ENCODE measurements around the gene MRM2.

MRM2 gene

GRCh38 chr7:2208712-2209111, 33.3 kb downstream of the MRM2 start:
- no peaks in the 10 kb centered on the region for H3K9me3 ChIP-seq (ENCODE audit: control insufficient read depth in 2 of 2, low read length in 2 of 2)
- H3K4me3 ChIP-seq (ENCODE audit: low read length in 2 of 2): no peak overlapping the region
- no peak overlapping the region for H3K9ac ChIP-seq (ENCODE audit: low read depth in 1 of 2, low read length in 2 of 2)
- H3K4me1 ChIP-seq (ENCODE audit: control insufficient read depth in 2 of 2, insufficient read depth in 2 of 2, low read length in 2 of 2): no peaks in the 10 kb centered on the region
- no peaks in the 10 kb centered on the region for H3K27me3 ChIP-seq (ENCODE audit: control insufficient read depth in 2 of 2, insufficient read depth in 2 of 2, low read length in 2 of 2)
- H3K27ac ChIP-seq (ENCODE audit: low read depth in 2 of 2, low read length in 2 of 2): no peak overlapping the region
- peaks cover 17 to 22% of the 10 kb centered on the region in 2 donors for H3K36me3 ChIP-seq (ENCODE audit: control insufficient read depth in 2 of 2, insufficient read depth in 2 of 2, low read length in 2 of 2)

DNA sequence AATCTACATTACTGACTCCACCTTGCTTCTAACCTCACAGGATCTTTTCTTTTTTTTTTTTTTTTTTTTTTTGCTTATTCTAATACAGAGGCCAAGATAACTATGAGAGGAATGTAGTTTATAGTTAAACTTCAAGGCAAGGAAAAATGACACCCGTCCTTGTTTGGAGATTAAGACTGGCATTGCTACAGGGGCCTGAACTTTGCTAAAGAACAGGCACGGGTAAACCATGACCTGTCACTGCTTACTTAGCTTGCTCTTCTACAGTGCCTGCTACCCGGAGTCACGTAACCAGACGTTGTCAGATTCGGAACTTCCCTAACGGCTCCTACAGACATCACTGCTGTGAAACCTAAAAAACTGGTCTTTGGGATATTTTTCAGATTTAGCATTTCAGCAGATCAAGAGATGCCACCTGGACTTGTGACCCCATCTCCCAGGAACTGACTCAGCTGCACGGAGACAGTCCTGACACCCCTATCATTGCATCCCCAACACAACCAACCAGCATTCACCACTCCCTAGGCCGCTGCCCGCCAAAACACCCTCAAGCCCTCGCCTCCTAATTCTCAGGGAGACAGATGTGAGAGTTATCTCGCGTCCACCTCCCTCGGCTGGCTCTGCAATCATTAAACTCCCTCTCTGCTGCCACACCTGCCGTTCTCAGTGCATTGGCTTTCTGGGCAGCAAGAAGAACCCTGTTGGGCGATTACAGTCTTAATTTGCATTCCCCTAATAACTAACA, 36.8 kb downstream of the MRM2 start:
- H3K36me3 ChIP-seq (ENCODE audit: control insufficient read depth in 2 of 2, insufficient read depth in 2 of 2, low read length in 2 of 2): peaks cover 7 to 15% of the 10 kb centered on the region in 2 donors
- H3K4me3 ChIP-seq (ENCODE audit: low read length in 2 of 2): no peak overlapping the region
- no peaks in the 10 kb centered on the region for H3K9me3 ChIP-seq (ENCODE audit: control insufficient read depth in 2 of 2, low read length in 2 of 2)
- H3K4me1 ChIP-seq (ENCODE audit: control insufficient read depth in 2 of 2, insufficient read depth in 2 of 2, low read length in 2 of 2): no peaks in the 10 kb centered on the region
- no peak overlapping the region for H3K9ac ChIP-seq (ENCODE audit: low read depth in 1 of 2, low read length in 2 of 2)
- H3K27me3 ChIP-seq (ENCODE audit: control insufficient read depth in 2 of 2, insufficient read depth in 2 of 2, low read length in 2 of 2): no peaks in the 10 kb centered on the region
- H3K27ac ChIP-seq (ENCODE audit: low read depth in 2 of 2, low read length in 2 of 2): no peak overlapping the region

GRCh38 chr7:2204446-2204845, 37.6 kb downstream of the MRM2 start:
- H3K4me3 ChIP-seq (ENCODE audit: low read length in 2 of 2): no peak overlapping the region
- peaks cover 7 to 22% of the 10 kb centered on the region in 2 donors for H3K36me3 ChIP-seq (ENCODE audit: control insufficient read depth in 2 of 2, insufficient read depth in 2 of 2, low read length in 2 of 2)
- H3K9me3 ChIP-seq (ENCODE audit: control insufficient read depth in 2 of 2, low read length in 2 of 2): no peaks in the 10 kb centered on the region
- no peak overlapping the region for H3K27ac ChIP-seq (ENCODE audit: low read depth in 2 of 2, low read length in 2 of 2)
- no peaks in the 10 kb centered on the region for H3K4me1 ChIP-seq (ENCODE audit: control insufficient read depth in 2 of 2, insufficient read depth in 2 of 2, low read length in 2 of 2)
- H3K9ac ChIP-seq (ENCODE audit: low read depth in 1 of 2, low read length in 2 of 2): no peak overlapping the region
- H3K27me3 ChIP-seq (ENCODE audit: control insufficient read depth in 2 of 2, insufficient read depth in 2 of 2, low read length in 2 of 2): no peaks in the 10 kb centered on the region

- Histone ChIP-seq H3K27me3 (ENCODE audit: control insufficient read depth in 2 of 2, insufficient read depth in 2 of 2, low read length in 2 of 2) (no peaks in the 10 kb centered on the region), H3K27ac (ENCODE audit: low read depth in 2 of 2, low read length in 2 of 2) (no peak overlapping the region), H3K4me1 (ENCODE audit: control insufficient read depth in 2 of 2, insufficient read depth in 2 of 2, low read length in 2 of 2) (no peaks in the 10 kb centered on the region), H3K9ac (ENCODE audit: low read depth in 1 of 2, low read length in 2 of 2) (no peak overlapping the region), H3K9me3 (ENCODE audit: control insufficient read depth in 2 of 2, low read length in 2 of 2) (no peaks in the 10 kb centered on the region), H3K4me3 (ENCODE audit: low read length in 2 of 2) (no peak overlapping the region), H3K36me3 (ENCODE audit: control insufficient read depth in 2 of 2, insufficient read depth in 2 of 2, low read length in 2 of 2) (peaks cover 11 to 20% of the 10 kb centered on the region in 2 donors)
Measured at GRCh38 chr7:2203766-2204300, 38.2 kb downstream of the MRM2 start.

GRCh38 chr7:2202901-2203765, 38.9 kb downstream of the MRM2 start:
- H3K27ac ChIP-seq (ENCODE audit: low read depth in 2 of 2, low read length in 2 of 2): no peak overlapping the region
- peaks cover 11 to 20% of the 10 kb centered on the region in 2 donors for H3K36me3 ChIP-seq (ENCODE audit: control insufficient read depth in 2 of 2, insufficient read depth in 2 of 2, low read length in 2 of 2)
- no peaks in the 10 kb centered on the region for H3K9me3 ChIP-seq (ENCODE audit: control insufficient read depth in 2 of 2, low read length in 2 of 2)

DNA sequence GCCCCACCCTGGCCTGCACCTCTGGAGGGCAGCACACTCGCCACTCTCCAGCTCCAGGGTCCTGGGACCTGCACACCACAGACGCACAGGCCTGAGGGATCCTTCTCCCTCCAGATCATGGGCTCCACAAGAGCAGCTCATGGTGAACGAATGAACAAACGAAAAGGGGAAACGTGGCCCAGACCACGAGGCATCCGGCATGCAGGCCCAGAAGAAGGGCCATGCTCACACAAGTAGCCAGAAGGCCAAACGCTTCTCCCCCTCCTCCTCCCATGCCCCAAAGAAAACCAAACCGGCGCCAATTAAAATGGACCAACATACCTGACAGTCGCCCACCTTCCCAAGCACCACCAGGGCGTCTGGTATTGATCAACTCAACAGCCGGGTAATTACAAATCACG, 39.6 kb downstream of the MRM2 start:
- peaks cover 6 to 12% of the 10 kb centered on the region in 2 donors for H3K36me3 ChIP-seq (ENCODE audit: control insufficient read depth in 2 of 2, insufficient read depth in 2 of 2, low read length in 2 of 2)
- no peak overlapping the region for H3K4me3 ChIP-seq (ENCODE audit: low read length in 2 of 2)
- no peaks in the 10 kb centered on the region for H3K4me1 ChIP-seq (ENCODE audit: control insufficient read depth in 2 of 2, insufficient read depth in 2 of 2, low read length in 2 of 2)
- no peak overlapping the region for H3K9ac ChIP-seq (ENCODE audit: low read depth in 1 of 2, low read length in 2 of 2)
- H3K27me3 ChIP-seq (ENCODE audit: control insufficient read depth in 2 of 2, insufficient read depth in 2 of 2, low read length in 2 of 2): no peaks in the 10 kb centered on the region
- H3K27ac ChIP-seq (ENCODE audit: low read depth in 2 of 2, low read length in 2 of 2): no peak overlapping the region
- H3K9me3 ChIP-seq (ENCODE audit: control insufficient read depth in 2 of 2, low read length in 2 of 2): no peaks in the 10 kb centered on the region

More at GRCh38 chr7:2202901-2203765, 38.9 kb downstream of the MRM2 start:
- Histone ChIP-seq H3K4me3 (ENCODE audit: low read length in 2 of 2) (no peak overlapping the region), H3K4me1 (ENCODE audit: control insufficient read depth in 2 of 2, insufficient read depth in 2 of 2, low read length in 2 of 2) (no peaks in the 10 kb centered on the region), H3K27me3 (ENCODE audit: control insufficient read depth in 2 of 2, insufficient read depth in 2 of 2, low read length in 2 of 2) (no peaks in the 10 kb centered on the region), H3K9ac (ENCODE audit: low read depth in 1 of 2, low read length in 2 of 2) (no peak overlapping the region)

DNA sequence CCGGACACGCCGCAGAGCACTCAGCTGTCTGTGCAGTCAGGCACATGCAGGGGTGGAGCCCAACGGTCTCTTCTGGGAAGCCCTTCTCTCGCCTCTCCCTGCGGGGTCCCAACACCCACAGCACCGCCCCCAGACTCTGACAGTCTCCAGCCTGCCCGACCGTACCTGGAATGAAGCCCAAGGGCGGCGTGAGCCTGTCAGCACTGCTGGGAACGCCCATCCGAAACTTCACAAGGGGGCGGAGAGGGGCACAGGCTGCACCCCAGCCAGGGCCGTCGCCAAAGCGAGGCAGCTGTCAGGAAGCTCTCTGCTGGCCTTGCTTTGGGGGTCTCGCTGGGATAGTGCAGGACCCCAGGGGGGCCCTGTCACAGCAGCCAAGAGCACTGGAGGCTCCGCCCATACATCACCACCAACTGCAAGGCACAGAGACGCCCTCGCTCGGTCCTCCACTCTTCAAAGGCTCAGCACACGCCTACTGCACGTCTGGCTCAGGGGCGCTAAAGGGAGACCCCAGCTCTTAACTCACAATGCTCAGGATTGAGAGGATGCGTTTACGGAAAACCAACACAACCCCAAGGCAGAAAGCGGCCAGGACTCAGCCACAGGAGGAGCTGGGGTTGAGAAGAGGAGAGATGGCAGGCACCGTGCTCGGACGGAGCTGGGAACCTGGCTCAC, 40.2 kb downstream of the MRM2 start:
- Histone ChIP-seq H3K9me3 (ENCODE audit: control insufficient read depth in 2 of 2, low read length in 2 of 2) (no peaks in the 10 kb centered on the region), H3K9ac (ENCODE audit: low read depth in 1 of 2, low read length in 2 of 2) (no peak overlapping the region), H3K4me1 (ENCODE audit: control insufficient read depth in 2 of 2, insufficient read depth in 2 of 2, low read length in 2 of 2) (no peaks in the 10 kb centered on the region), H3K36me3 (ENCODE audit: control insufficient read depth in 2 of 2, insufficient read depth in 2 of 2, low read length in 2 of 2) (peaks cover 6 to 13% of the 10 kb centered on the region in 2 donors), H3K27me3 (ENCODE audit: control insufficient read depth in 2 of 2, insufficient read depth in 2 of 2, low read length in 2 of 2) (no peaks in the 10 kb centered on the region), H3K4me3 (ENCODE audit: low read length in 2 of 2) (no peak overlapping the region), H3K27ac (ENCODE audit: low read depth in 2 of 2, low read length in 2 of 2) (no peak overlapping the region)

- Histone ChIP-seq H3K27ac (ENCODE audit: low read depth in 2 of 2, low read length in 2 of 2) (no peak overlapping the region), H3K36me3 (ENCODE audit: control insufficient read depth in 2 of 2, insufficient read depth in 2 of 2, low read length in 2 of 2) (peaks cover 6 to 18% of the 10 kb centered on the region in 2 donors), H3K4me1 (ENCODE audit: control insufficient read depth in 2 of 2, insufficient read depth in 2 of 2, low read length in 2 of 2) (no peaks in the 10 kb centered on the region), H3K27me3 (ENCODE audit: control insufficient read depth in 2 of 2, insufficient read depth in 2 of 2, low read length in 2 of 2) (no peaks in the 10 kb centered on the region), H3K9ac (ENCODE audit: low read depth in 1 of 2, low read length in 2 of 2) (no peak overlapping the region), H3K9me3 (ENCODE audit: control insufficient read depth in 2 of 2, low read length in 2 of 2) (no peaks in the 10 kb centered on the region), H3K4me3 (ENCODE audit: low read length in 2 of 2) (no peak overlapping the region)
Measured at GRCh38 chr7:2201128-2201527, 40.9 kb downstream of the MRM2 start.

DNA sequence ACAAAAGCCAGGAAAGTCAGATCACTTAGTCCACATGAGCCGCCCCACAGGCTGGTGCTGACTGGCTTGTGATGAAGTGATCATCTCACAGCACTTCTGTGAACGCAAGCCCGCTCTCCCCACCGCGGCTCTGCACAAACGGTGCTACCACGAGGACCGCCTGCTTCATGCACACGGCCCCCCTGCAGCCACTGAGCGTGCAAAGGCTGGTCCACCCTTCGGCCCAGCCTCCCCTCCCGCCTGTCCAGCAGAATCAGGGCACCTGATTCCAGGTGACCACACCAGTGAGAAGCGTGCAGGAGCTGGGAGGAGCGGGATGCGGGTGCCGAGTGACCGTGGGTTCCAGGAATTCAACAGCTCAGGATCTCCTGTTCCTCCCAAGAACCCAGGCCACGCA, 41.4 kb downstream of the MRM2 start:
- no peak overlapping the region for H3K9ac ChIP-seq (ENCODE audit: low read depth in 1 of 2, low read length in 2 of 2)
- no peak overlapping the region for H3K4me3 ChIP-seq (ENCODE audit: low read length in 2 of 2)
- H3K9me3 ChIP-seq (ENCODE audit: control insufficient read depth in 2 of 2, low read length in 2 of 2): peaks cover 0 to 3% of the 10 kb centered on the region in 2 donors
- peaks cover 9 to 22% of the 10 kb centered on the region in 2 donors for H3K36me3 ChIP-seq (ENCODE audit: control insufficient read depth in 2 of 2, insufficient read depth in 2 of 2, low read length in 2 of 2)
- no peak overlapping the region for H3K27ac ChIP-seq (ENCODE audit: low read depth in 2 of 2, low read length in 2 of 2)
- no peaks in the 10 kb centered on the region for H3K4me1 ChIP-seq (ENCODE audit: control insufficient read depth in 2 of 2, insufficient read depth in 2 of 2, low read length in 2 of 2)
- H3K27me3 ChIP-seq (ENCODE audit: control insufficient read depth in 2 of 2, insufficient read depth in 2 of 2, low read length in 2 of 2): no peaks in the 10 kb centered on the region

Measured in mucosa of rectum (tissue), 2 donors.